GM19463 (cell line): Measurements from ENCODE around the gene ZRSR2.
"Not testable (repeated sequence)": the region's sequence is repeated elsewhere in the genome, so short reads cannot be mapped to it uniquely, and the experiment has no call there.

ENCODE experiments used
- ATAC-seq: cut with Tn5 transposase; IDR thresholded peaks from one replicate; pipeline ENCODE4 v1.9.1; 2021; ENCODE audit warnings: mild to moderate bottlenecking, moderate library complexity; ENCODE audit not compliant: unreplicated experiment

ZRSR2 gene

GRCh38 chrX:15789979-15790768 is at the start of gene ZRSR2:
ZRSR2 (plus strand) TSS chrX:15790484; CDS start chrX:15790496, 12 bp downstream.
- peak; percentile 94 for ATAC-seq

- ATAC-seq, result no peak
These were observed 46.0 kb upstream of the ZRSR2 start for GRCh38 chrX:15744181-15744867.

- ATAC-seq, result no peak
These were observed 45.1 kb upstream of the ZRSR2 start for GRCh38 chrX:15745179-15745578.

- not testable (repeated sequence) for ATAC-seq
These were observed 43.6 kb upstream of the ZRSR2 start for GRCh38 chrX:15746651-15747050.

GRCh38 chrX:15747626-15748173 is 42.6 kb upstream of the ZRSR2 start:
- no peak for ATAC-seq

- ATAC-seq, result no peak
These were observed 41.4 kb upstream of the ZRSR2 start for GRCh38 chrX:15748841-15749240.

- ATAC-seq, result peak; percentile 86
These were observed 40.4 kb upstream of the ZRSR2 start for GRCh38 chrX:15749642-15750610.

- ATAC-seq, result no peak
These were observed 39.6 kb upstream of the ZRSR2 start for GRCh38 chrX:15750611-15751154.

- ATAC-seq, result no peak
These were observed 39.0 kb upstream of the ZRSR2 start for GRCh38 chrX:15751155-15751819.

- no peak for ATAC-seq
These were observed 35.2 kb upstream of the ZRSR2 start for GRCh38 chrX:15755091-15755490.

- ATAC-seq, result no peak
These were observed 32.1 kb upstream of the ZRSR2 start for GRCh38 chrX:15758140-15758539.

- ATAC-seq, result not testable (repeated sequence)
These were observed 30.4 kb upstream of the ZRSR2 start for GRCh38 chrX:15759886-15760285.

- peak; percentile 56 for ATAC-seq
These were observed 28.6 kb upstream of the ZRSR2 start for GRCh38 chrX:15761564-15762191.

GRCh38 chrX:15769300-15769954 is 20.9 kb upstream of the ZRSR2 start:
- ATAC-seq, result no peak

- peak; percentile 87 for ATAC-seq
These were observed 8.2 kb upstream of the ZRSR2 start for GRCh38 chrX:15781961-15782699.

- ATAC-seq, result no peak
These were observed 5.0 kb upstream of the ZRSR2 start for GRCh38 chrX:15785176-15785750.

- no peak for ATAC-seq
These were observed 3.4 kb upstream of the ZRSR2 start for GRCh38 chrX:15786915-15787314.

- ATAC-seq, result peak; percentile 24
These were observed 546 bp downstream of the ZRSR2 start for GRCh38 chrX:15790769-15791290.
